IMR-90 (cell line): Measurements from ENCODE around the gene PRR36. TPM values are rescaled to one million over a fixed set of nuclear protein-coding genes. Genes with fewer than 3 reads are reported as not detected.
A peak's percentile ranks its signal among the peaks of the same experiment; 100 is the strongest.

Experiments
- ATAC-seq: fragments of 200-7000 bp; cut with Tn5 transposase; 2 replicates; pipeline ENCODE4 v1.9.1; 2020; ENCODE audit warnings: low read depth, mild to moderate bottlenecking, moderate library complexity
- BruUV-seq: library from RNA; stranded (reverse); fragments of 400-500 nt; replicated peaks from 2 replicates; lab custom pipeline; 2021; lab: Mats Ljungman, UMichigan
- CTCF ChIA-PET: fragments of 300-600 bp; formaldehyde crosslinking; extraction: SDS; loops from one replicate; lab custom pipeline; 2021; ENCODE audit warnings: antibody characterized with exemption; lab: Yijun Ruan, JAX
- POLR2A ChIA-PET: fragments of 300-600 bp; sonication (Branson Sonifier 250); formaldehyde crosslinking; loops from one replicate; lab custom pipeline; 2022; ENCODE audit warnings: antibody characterized with exemption; ENCODE audit not compliant: unreplicated experiment; lab: Charles Lee
- DNase-seq: peaks from one replicate; pipeline ENCODE4 v3.0.0; 2013
- H2AFZ ChIP-seq: replicated peaks from 2 replicates; pipeline ENCODE3; 2013; ENCODE audit warnings: low read length, mild to moderate bottlenecking; ENCODE audit not compliant: poor library complexity
- H2AK5ac ChIP-seq: 2 replicates; pipeline ENCODE4 v1.6.1; 2013; ENCODE audit warnings: low read depth, low read length, inconsistent platforms
- H2AK9ac ChIP-seq: replicated peaks from 2 replicates; pipeline ENCODE3; 2013; ENCODE audit warnings: mild to moderate bottlenecking, low read depth, low read length, moderate library complexity; ENCODE audit not compliant: poor library complexity
- H2BK120ac ChIP-seq: 2 replicates; pipeline ENCODE4 v1.6.1; 2013; ENCODE audit warnings: low read depth, low read length, inconsistent platforms
- H2BK15ac ChIP-seq: 3 replicates; pipeline ENCODE4 v1.6.1; 2013; ENCODE audit warnings: low read depth, low read length, inconsistent platforms
- H2BK20ac ChIP-seq: 2 replicates; pipeline ENCODE4 v1.6.1; 2013; ENCODE audit warnings: low read depth, mild to moderate bottlenecking, inconsistent platforms, low read length, moderate library complexity
- H2BK5ac ChIP-seq: 2 replicates; pipeline ENCODE4 v1.6.1; 2013; ENCODE audit warnings: mild to moderate bottlenecking, low read depth, low read length, inconsistent platforms; ENCODE audit not compliant: poor library complexity, severe bottlenecking
- H3K14ac ChIP-seq: replicated peaks from 2 replicates; pipeline ENCODE4 v1.6.1; 2013; ENCODE audit warnings: low read depth, low read length, inconsistent platforms
- H3K18ac ChIP-seq: 2 replicates; pipeline ENCODE4 v1.6.1; 2013; ENCODE audit warnings: low read depth, low read length, control low read depth
- H3K23ac ChIP-seq: 2 replicates; pipeline ENCODE4 v1.6.1; 2013; ENCODE audit warnings: low read depth, low read length, inconsistent platforms
- H3K27ac ChIP-seq: 2 replicates; pipeline ENCODE4 v1.5.1; 2013; ENCODE audit warnings: mild to moderate bottlenecking, control low read depth, low read length; ENCODE audit not compliant: insufficient read depth
- H3K27me3 ChIP-seq: 2 replicates; pipeline ENCODE4 v1.6.1; 2013; ENCODE audit warnings: low read length; ENCODE audit not compliant: control insufficient read depth, insufficient read depth
- H3K36me3 ChIP-seq: 2 replicates; pipeline ENCODE4 v1.6.1; 2013; ENCODE audit warnings: low read length, mixed read lengths; ENCODE audit not compliant: control insufficient read depth, insufficient read depth
- H3K4ac ChIP-seq: 2 replicates; pipeline ENCODE4 v1.6.1; 2013; ENCODE audit warnings: low read depth, low read length, inconsistent platforms
- H3K4me1 ChIP-seq: 2 replicates; pipeline ENCODE4 v1.6.1; 2013; ENCODE audit warnings: low read length, mixed read lengths; ENCODE audit not compliant: control insufficient read depth, insufficient read depth
- H3K4me2 ChIP-seq: 2 replicates; pipeline ENCODE4 v1.6.1; 2013; ENCODE audit warnings: low read depth, mild to moderate bottlenecking, control low read depth, low read length, moderate library complexity
- H3K4me3 ChIP-seq: 2 replicates; pipeline ENCODE4 v1.5.1; 2013; ENCODE audit warnings: low read depth, mild to moderate bottlenecking, control low read depth, low read length, moderate library complexity; ENCODE audit not compliant: insufficient read depth
- H3K56ac ChIP-seq: 2 replicates; pipeline ENCODE4 v1.6.1; 2013; ENCODE audit warnings: low read length, inconsistent platforms; ENCODE audit not compliant: insufficient read depth; ENCODE audit errors: extremely low read depth
- H3K79me1 ChIP-seq, 2 experiments: 2 replicates each; pipeline ENCODE4 v1.6.1; 2013; ENCODE audit warnings: low read length in 2 of 2, inconsistent platforms in 1 of 2, low read depth in 1 of 2
- H3K9ac ChIP-seq: 2 replicates; pipeline ENCODE4 v1.6.1; 2013; ENCODE audit warnings: low read depth, low read length, control low read depth
- H3K9me1 ChIP-seq: 2 replicates; pipeline ENCODE4 v1.6.1; 2013; ENCODE audit warnings: low read length, inconsistent platforms; ENCODE audit not compliant: insufficient read depth
- H3K9me3 ChIP-seq: 2 replicates; pipeline ENCODE4 v1.6.1; 2013; ENCODE audit warnings: low read length; ENCODE audit not compliant: control insufficient read depth, insufficient read depth
- H4K20me1 ChIP-seq: 2 replicates; pipeline ENCODE4 v1.6.1; 2013; ENCODE audit warnings: low read length, inconsistent platforms; ENCODE audit not compliant: insufficient read depth
- H4K5ac ChIP-seq: 2 replicates; pipeline ENCODE4 v1.6.1; 2013; ENCODE audit warnings: mild to moderate bottlenecking, low read depth, low read length, control low read depth
- H4K8ac ChIP-seq, 2 experiments: 2 replicates each; pipeline ENCODE4 v1.6.1; 2013; ENCODE audit warnings: low read depth in 2 of 2, low read length in 2 of 2, control low read depth in 1 of 2, inconsistent platforms in 1 of 2
- H4K91ac ChIP-seq: 2 replicates; pipeline ENCODE4 v1.6.1; 2013; ENCODE audit warnings: low read depth, low read length, inconsistent platforms; ENCODE audit not compliant: insufficient read depth
- CEBPB ChIP-seq: IDR thresholded peaks from 2 replicates; pipeline ENCODE4 v1.6.1; 2012; ENCODE audit warnings: low read depth, low read length, improper control_type of control experiment
- CHD1 ChIP-seq: IDR thresholded peaks from 2 replicates; pipeline ENCODE4 v1.6.1; 2012; ENCODE audit warnings: low read depth, low read length, improper control_type of control experiment
- CTCF ChIP-seq: conservative IDR thresholded peaks from 2 replicates; pipeline ENCODE4 v1.5.1; 2012; ENCODE audit warnings: mild to moderate bottlenecking, low read depth, low read length, improper control_type of control experiment
- ELK1 ChIP-seq: fragments of 150-350 bp; IDR thresholded peaks from 2 replicates; pipeline ENCODE4 v1.6.1; 2016; ENCODE audit warnings: low read depth, mild to moderate bottlenecking, low read length, moderate library complexity, borderline replicate concordance
- FOS ChIP-seq: fragments of 150-350 bp; IDR thresholded peaks from 2 replicates; pipeline ENCODE4 v1.6.1; 2016; ENCODE audit warnings: low read depth, low read length
- MAFK ChIP-seq: IDR thresholded peaks from 2 replicates; pipeline ENCODE4 v1.6.1; 2012; ENCODE audit warnings: low read depth, low read length, improper control_type of control experiment
- MAZ ChIP-seq: IDR thresholded peaks from 2 replicates; pipeline ENCODE4 v1.6.1; 2012; ENCODE audit warnings: low read depth, mild to moderate bottlenecking, low read length, improper control_type of control experiment, moderate library complexity, borderline replicate concordance
- MXI1 ChIP-seq: IDR thresholded peaks from 2 replicates; pipeline ENCODE4 v1.6.1; 2012; ENCODE audit warnings: low read depth, mild to moderate bottlenecking, low read length, moderate library complexity, borderline replicate concordance
- NFE2L2 ChIP-seq: fragments of 150-350 bp; IDR thresholded peaks from 2 replicates; pipeline ENCODE4 v1.6.1; 2016; ENCODE audit warnings: low read depth, mild to moderate bottlenecking, low read length
- POLR2A ChIP-seq: IDR thresholded peaks from 2 replicates; pipeline ENCODE4 v1.6.1; 2012; ENCODE audit warnings: mild to moderate bottlenecking, low read depth, low read length
- RAD21 ChIP-seq: IDR thresholded peaks from 2 replicates; pipeline ENCODE4 v1.6.1; 2012; ENCODE audit warnings: low read length, improper control_type of control experiment
- RCOR1 ChIP-seq: IDR thresholded peaks from 2 replicates; pipeline ENCODE4 v1.6.1; 2012; ENCODE audit warnings: mild to moderate bottlenecking, low read length, improper control_type of control experiment; ENCODE audit not compliant: insufficient replicate concordance
- RFX5 ChIP-seq: IDR thresholded peaks from 2 replicates; pipeline ENCODE4 v1.8.0; 2012; ENCODE audit warnings: low read depth, mild to moderate bottlenecking, low read length, moderate library complexity
- SMC3 ChIP-seq: fragments of 150-350 bp; IDR thresholded peaks from 2 replicates; pipeline ENCODE4 v1.6.1; 2016; ENCODE audit warnings: low read depth, mild to moderate bottlenecking, antibody characterized with exemption, low read length, moderate library complexity
- USF2 ChIP-seq: fragments of 150-350 bp; IDR thresholded peaks from 2 replicates; pipeline ENCODE4 v1.6.1; 2017; ENCODE audit warnings: mild to moderate bottlenecking, antibody characterized with exemption, low read length, low read depth
- WGBS, 2 experiments: methylation state at CpG; one replicate each; pipeline versions ENCODE4 v1.1.5 to v1.1.7; 2013; ENCODE audit warnings: missing lambda C conversion rate in 2 of 2; ENCODE audit not compliant: insufficient read length in 1 of 2; ENCODE audit errors: extremely low coverage in 2 of 2; 5-methylcytosine and 5-hydroxymethylcytosine counted together
- dilution Hi-C: fragments of 300-500 bp; cut with HindIII; formaldehyde crosslinking; loops from one replicate; pipeline ENCODE4 v1.14.3; 2018; ENCODE audit warnings: low sequenced_read_pairs; ENCODE audit not compliant: unreplicated experiment
- in situ Hi-C: fragments of 300-500 bp; cut with MboI; formaldehyde crosslinking; loops from 3 replicates; pipeline ENCODE4 v1.14.3; 2019; ENCODE audit warnings: low sequenced_read_pairs, inconsistent platforms, mixed read lengths
- intact Hi-C: fragments of 100-400 bp; cut with micrococcal nuclease; formaldehyde crosslinking; loops from 2 replicates; pipeline ENCODE4 v1.10.0; 2022
- polyA plus RNA-seq, 3 experiments: library from polyadenylated mRNA; depleted of rRNA; stranded (reverse); fragments of >200 nt; gene quantifications; 2 replicates each; pipeline ENCODE4 v1.2.3, GENCODE V29; 2012; ENCODE audit warnings: low replicate concordance in 1 of 3
- total RNA-seq: library from RNA; depleted of rRNA; stranded (reverse); fragments of >200 nt; gene quantifications from 2 replicates; pipeline ENCODE4 v1.2.3, GENCODE V29; 2012

Gene PRR36
- total and polyA plus RNA-seq, 2 of the 4 experiments (the other 2 are of a cell fraction) = 0.02 TPM; not detected in 1

- H2BK5ac ChIP-seq = no peak overlapping the region
- H3K27ac ChIP-seq = no peak overlapping the region
- no peaks in the 10 kb centered on the region for H3K9me3 ChIP-seq
- POLR2A ChIA-PET = no interaction called here
- intact Hi-C loops (no loop called here), dilution Hi-C loops (no loop called here), in situ Hi-C loops (no loop called here)
- no peak overlapping the region for H3K9ac ChIP-seq
- H3K23ac ChIP-seq = no peak overlapping the region
- peaks cover 8% of the 10 kb centered on the region for H4K20me1 ChIP-seq
- H3K56ac ChIP-seq = no peak overlapping the region
- peaks cover 32% of the 10 kb centered on the region for H3K27me3 ChIP-seq
- DNase-seq (no peak), ATAC-seq (no peak)
- no peak overlapping the region for H3K18ac ChIP-seq
- H2BK20ac ChIP-seq = no peak overlapping the region
- peak overlapping the region; percentile 4; the same call in 1 of the 2 replicates for H3K4me2 ChIP-seq
- no peak overlapping the region for H2BK15ac ChIP-seq
- BruUV-seq = no TSS peak
- H3K79me1 ChIP-seq = no peaks in the 10 kb centered on the region
- CTCF ChIA-PET = no interaction called here
- no peak overlapping the region for H4K8ac ChIP-seq
- no peaks in the 10 kb centered on the region for H3K9me1 ChIP-seq
- H3K4me3 ChIP-seq = no peak overlapping the region
- H3K4me1 ChIP-seq = peaks cover 14% of the 10 kb centered on the region
- H3K14ac ChIP-seq = no peak overlapping the region
- peak overlapping the region; percentile 39 for H2AK9ac ChIP-seq
- H2BK120ac ChIP-seq = no peak overlapping the region
- WGBS, 2 experiments = 17% methylated on average over 21 of the region's 53 CpGs; no CpG with 5 or more reads in 1 of the 2 experiments
- H4K91ac ChIP-seq = no peak overlapping the region
- no peak overlapping the region for H2AK5ac ChIP-seq
- H2AFZ ChIP-seq = peak overlapping the region; percentile 63
- H4K5ac ChIP-seq = no peak overlapping the region
- no peaks in the 10 kb centered on the region for H3K36me3 ChIP-seq
- H3K4ac ChIP-seq = no peak overlapping the region
- TF ChIP-seq MAZ (no peak), MXI1 (no peak), RAD21 (no peak), CHD1 (no peak), ELK1 (no peak), RFX5 (no peak), RCOR1 (no peak), FOS (no peak), POLR2A (no peak), SMC3 (no peak), CEBPB (no peak), CTCF (no peak), USF2 (no peak), MAFK (no peak), NFE2L2 (no peak)
These were observed 700 bp downstream of the PRR36 start for GRCh38 chr19:7873304-7874075.
